Natural killer cell (primary cell): ENCODE data around the gene GPC5. TPM values are rescaled to one million over a fixed set of nuclear protein-coding genes. Genes with fewer than 3 reads are reported as not detected.

ENCODE experiments used
- ATAC-seq, 3 donors: fragments of 150-1000 bp in 2 of 3; fragments of 200-7000 bp in 1 of 3; cut with Tn5 transposase; 1 replicate in 1 of 3; 2 replicates in 2 of 3; pipeline ENCODE4 v1.10.0; 2021; ENCODE audit warnings: mild to moderate bottlenecking in 2 of 3, moderate library complexity in 2 of 3
- DNase-seq, 2 donors: peaks; one replicate each; pipeline versions ENCODE4 v3.0.0 to v3.0.0-alpha.2; 2013 to 2021; ENCODE audit warnings: mixed read lengths in 1 of 2
- H3K27ac ChIP-seq: one replicate; pipeline ENCODE4 v1.5.1; 2013; ENCODE audit warnings: mild to moderate bottlenecking, low read length
- H3K27me3 ChIP-seq: one replicate; pipeline ENCODE4 v1.6.1; 2013; ENCODE audit warnings: low read length; ENCODE audit not compliant: control insufficient read depth, insufficient read depth
- H3K36me3 ChIP-seq: one replicate; pipeline ENCODE4 v1.6.1; 2013; ENCODE audit warnings: low read length; ENCODE audit not compliant: control insufficient read depth, insufficient read depth
- H3K4me1 ChIP-seq: one replicate; pipeline ENCODE4 v1.6.1; 2013; ENCODE audit warnings: low read length; ENCODE audit not compliant: control insufficient read depth, insufficient read depth
- H3K4me3 ChIP-seq: one replicate; pipeline ENCODE4 v1.5.1; 2013; ENCODE audit warnings: low read length
- H3K9me3 ChIP-seq: one replicate; pipeline ENCODE4 v1.6.1; 2013; ENCODE audit warnings: low read length; ENCODE audit not compliant: control insufficient read depth, insufficient read depth
- H3K27ac Mint-ChIP-seq, 2 donors: one replicate each; pipeline ENCODE4 v1.8.0; 2022; ENCODE audit warnings: mild to moderate bottlenecking in 2 of 2, mixed read lengths in 2 of 2, moderate library complexity in 1 of 2
- H3K27me3 Mint-ChIP-seq, 2 donors: one replicate each; pipeline ENCODE4 v1.8.0; 2022; ENCODE audit warnings: low read depth in 2 of 2, mixed read lengths in 2 of 2
- H3K36me3 Mint-ChIP-seq: one replicate; pipeline ENCODE4 v1.8.0; 2022; ENCODE audit warnings: mixed read lengths
- H3K4me1 Mint-ChIP-seq, 2 donors: one replicate each; pipeline ENCODE4 v1.8.0; 2022; ENCODE audit warnings: mixed read lengths in 2 of 2
- H3K4me3 Mint-ChIP-seq: one replicate; pipeline ENCODE4 v1.8.0; 2022; ENCODE audit warnings: mild to moderate bottlenecking, moderate library complexity, mixed read lengths
- H3K9me3 Mint-ChIP-seq, 2 donors: one replicate each; pipeline ENCODE4 v1.8.0; 2022; ENCODE audit warnings: mixed read lengths in 2 of 2
- WGBS: methylation state at CpG from one replicate; pipeline ENCODE4 v1.1.7; 2013; ENCODE audit warnings: missing lambda C conversion rate; ENCODE audit not compliant: insufficient coverage; 5-methylcytosine and 5-hydroxymethylcytosine counted together
- intact Hi-C: fragments of 100-400 bp; cut with micrococcal nuclease; formaldehyde crosslinking; loops from one replicate; pipeline ENCODE4 v1.14.2; 2022
- total RNA-seq, 4 donors: library from RNA; stranded (reverse); fragments of 120-200 nt in 1 of 4; gene quantifications; one replicate each; pipeline versions ENCODE4 v1.2.3 to v1.2.4, GENCODE V29; 2013 to 2022
- TF ChIP-seq, protein P1 (sequence below): fragments of 200-600 bp; IDR thresholded peaks from one replicate; pipeline ENCODE4 v1.8.0; 2022; ENCODE audit warnings: antibody characterized with exemption

Gene GPC5
- total RNA-seq, 3 donors from 2014 or later (not counting 1 experiment from before 2014, with no cell fraction given): not detected

DNA sequence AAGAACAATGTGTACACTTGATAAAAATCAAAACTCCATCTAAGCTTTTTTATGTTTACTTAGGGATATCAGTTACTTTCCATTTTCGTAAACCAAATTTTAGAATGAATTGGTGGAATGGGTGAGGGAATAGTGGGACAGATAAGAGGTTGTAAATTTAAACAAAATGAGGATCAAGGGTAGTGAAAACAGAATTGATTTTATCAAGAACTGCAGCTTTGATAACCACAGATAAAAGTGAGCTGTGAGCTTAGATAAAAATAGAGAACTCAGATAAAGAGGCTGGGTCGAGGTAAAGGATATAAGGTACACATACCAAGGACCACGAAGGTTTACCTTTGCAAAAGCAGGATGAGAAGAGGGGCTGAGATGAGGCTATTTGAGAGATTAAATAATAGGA is 1015.0 kb downstream of the GPC5 start:
- Mint-ChIP-seq H3K27me3 (no peaks in the 10 kb centered on the region), H3K4me1 (no peaks in the 10 kb centered on the region), H3K36me3 (peaks cover 7% of the 10 kb centered on the region), H3K9me3 (peaks cover 10 to 20% of the 10 kb centered on the region in 2 donors), H3K4me3 (no peak overlapping the region), H3K27ac (no peak overlapping the region)
- Histone ChIP-seq H3K4me1 (no peaks in the 10 kb centered on the region), H3K27me3 (no peaks in the 10 kb centered on the region), H3K4me3 (no peak overlapping the region), H3K27ac (no peak overlapping the region), H3K36me3 (no peaks in the 10 kb centered on the region), H3K9me3 (peaks cover 6% of the 10 kb centered on the region)
- no peak for DNase-seq
- no peak for ATAC-seq
- 67% methylated on average over 3 of the region's 3 CpGs for WGBS
- intact Hi-C loops: no loop called here
- TF ChIP-seq, protein P1, sequence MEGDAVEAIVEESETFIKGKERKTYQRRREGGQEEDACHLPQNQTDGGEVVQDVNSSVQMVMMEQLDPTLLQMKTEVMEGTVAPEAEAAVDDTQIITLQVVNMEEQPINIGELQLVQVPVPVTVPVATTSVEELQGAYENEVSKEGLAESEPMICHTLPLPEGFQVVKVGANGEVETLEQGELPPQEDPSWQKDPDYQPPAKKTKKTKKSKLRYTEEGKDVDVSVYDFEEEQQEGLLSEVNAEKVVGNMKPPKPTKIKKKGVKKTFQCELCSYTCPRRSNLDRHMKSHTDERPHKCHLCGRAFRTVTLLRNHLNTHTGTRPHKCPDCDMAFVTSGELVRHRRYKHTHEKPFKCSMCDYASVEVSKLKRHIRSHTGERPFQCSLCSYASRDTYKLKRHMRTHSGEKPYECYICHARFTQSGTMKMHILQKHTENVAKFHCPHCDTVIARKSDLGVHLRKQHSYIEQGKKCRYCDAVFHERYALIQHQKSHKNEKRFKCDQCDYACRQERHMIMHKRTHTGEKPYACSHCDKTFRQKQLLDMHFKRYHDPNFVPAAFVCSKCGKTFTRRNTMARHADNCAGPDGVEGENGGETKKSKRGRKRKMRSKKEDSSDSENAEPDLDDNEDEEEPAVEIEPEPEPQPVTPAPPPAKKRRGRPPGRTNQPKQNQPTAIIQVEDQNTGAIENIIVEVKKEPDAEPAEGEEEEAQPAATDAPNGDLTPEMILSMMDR: no peak

DNA sequence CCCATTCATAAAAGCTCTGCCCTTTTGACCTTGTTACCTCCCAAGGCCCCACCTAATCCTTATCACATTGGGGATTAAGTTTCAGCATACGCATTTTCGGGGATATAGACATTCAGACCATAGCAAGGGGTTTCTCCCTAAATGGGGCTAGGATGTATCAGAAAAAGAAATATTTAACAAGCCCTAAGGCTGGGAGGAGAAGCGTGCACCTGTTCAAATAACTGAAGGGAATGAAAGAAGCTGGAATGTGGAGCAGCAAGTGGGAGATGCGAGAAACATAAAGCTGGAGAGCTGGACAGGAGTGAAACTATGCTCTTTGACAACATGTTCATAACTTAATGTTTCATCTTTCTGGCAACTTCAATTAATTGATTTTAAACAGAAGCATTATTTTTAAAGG is 1016.4 kb downstream of the GPC5 start:
- Mint-ChIP-seq H3K27me3 (no peaks in the 10 kb centered on the region), H3K36me3 (peaks cover 7% of the 10 kb centered on the region), H3K9me3 (peaks cover 10 to 22% of the 10 kb centered on the region in 2 donors), H3K4me3 (no peak overlapping the region), H3K27ac (no peak overlapping the region), H3K4me1 (no peaks in the 10 kb centered on the region)
- DNase-seq (no peak), ATAC-seq (no peak)
- TF ChIP-seq, protein P1: no peak
- no peak overlapping the region for H3K4me3 ChIP-seq
- no peaks in the 10 kb centered on the region for H3K36me3 ChIP-seq
- no peak overlapping the region for H3K27ac ChIP-seq
- intact Hi-C loops: no loop called here
- no peaks in the 10 kb centered on the region for H3K27me3 ChIP-seq
- H3K9me3 ChIP-seq: peaks cover 6% of the 10 kb centered on the region
- 91% methylated on average over 4 of the region's 4 CpGs for WGBS
- no peaks in the 10 kb centered on the region for H3K4me1 ChIP-seq

DNA sequence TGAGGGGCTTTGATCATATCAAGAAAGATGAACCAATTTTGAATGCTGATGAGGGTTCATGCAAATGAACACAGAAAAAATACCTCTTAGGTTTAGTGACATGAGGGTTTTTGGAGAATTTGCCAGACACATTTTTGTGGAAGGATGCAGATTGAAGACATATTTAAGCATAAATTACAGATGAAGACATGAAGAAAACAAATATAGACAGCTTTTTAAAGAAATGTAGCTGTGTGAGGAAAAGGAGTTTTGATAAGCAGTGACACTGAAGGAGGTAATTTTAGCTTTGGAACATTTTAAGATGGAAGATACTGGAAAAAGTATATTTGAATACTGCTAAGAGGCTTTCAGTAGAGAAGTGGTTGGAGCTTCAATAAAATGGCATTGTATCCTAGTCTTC is 1017.4 kb downstream of the GPC5 start:
- H3K27ac ChIP-seq: no peak overlapping the region
- Mint-ChIP-seq H3K27ac (no peak overlapping the region), H3K4me3 (no peak overlapping the region), H3K36me3 (peaks cover 7% of the 10 kb centered on the region), H3K4me1 (no peaks in the 10 kb centered on the region), H3K27me3 (no peaks in the 10 kb centered on the region), H3K9me3 (peaks cover 10 to 23% of the 10 kb centered on the region in 2 donors)
- H3K9me3 ChIP-seq: peaks cover 6% of the 10 kb centered on the region
- ATAC-seq: no peak
- H3K36me3 ChIP-seq: no peaks in the 10 kb centered on the region
- no peaks in the 10 kb centered on the region for H3K4me1 ChIP-seq
- H3K4me3 ChIP-seq: no peak overlapping the region
- no peaks in the 10 kb centered on the region for H3K27me3 ChIP-seq
- no peak for DNase-seq
- intact Hi-C loops: no loop called here
- TF ChIP-seq, protein P1: no peak

DNA sequence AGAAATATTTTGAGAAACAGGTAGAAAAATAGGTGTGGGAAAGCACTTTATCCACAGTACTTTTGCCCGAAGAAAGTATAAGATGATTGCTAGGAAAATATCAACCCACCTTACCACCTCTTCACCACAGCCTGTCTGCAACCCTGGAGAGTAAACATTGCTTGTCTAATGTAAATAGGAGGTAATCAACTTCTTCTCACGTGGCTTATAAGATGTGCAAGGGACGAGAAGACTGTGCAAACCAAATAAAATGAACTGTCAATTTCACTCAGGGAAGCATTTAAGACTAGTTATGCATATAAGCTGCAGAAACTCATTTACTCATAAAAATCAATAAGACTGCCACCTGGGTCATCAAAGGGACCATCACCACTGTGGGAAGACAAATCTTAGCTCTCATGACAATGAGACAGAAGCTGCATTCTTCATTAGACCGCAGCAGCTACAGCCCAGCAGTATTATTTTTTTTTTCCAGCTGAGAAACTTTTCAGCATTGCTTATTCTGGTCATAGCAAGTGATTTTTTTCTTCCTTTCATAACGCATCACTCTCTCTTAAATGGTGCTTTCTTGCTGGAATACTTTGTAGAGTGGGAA is 1020.5 kb downstream of the GPC5 start:
- Mint-ChIP-seq H3K4me1 (no peaks in the 10 kb centered on the region), H3K4me3 (no peak overlapping the region), H3K9me3 (peaks cover 15 to 28% of the 10 kb centered on the region in 2 donors), H3K36me3 (peaks cover 6% of the 10 kb centered on the region), H3K27me3 (no peaks in the 10 kb centered on the region), H3K27ac (no peak overlapping the region)
- Histone ChIP-seq H3K4me1 (no peaks in the 10 kb centered on the region), H3K9me3 (peaks cover 6% of the 10 kb centered on the region), H3K27me3 (no peaks in the 10 kb centered on the region), H3K36me3 (no peaks in the 10 kb centered on the region), H3K27ac (no peak overlapping the region), H3K4me3 (no peak overlapping the region)
- TF ChIP-seq, protein P1: no peak
- DNase-seq: no peak
- ATAC-seq: no peak
- 54% methylated on average over 3 of the region's 5 CpGs for WGBS
- intact Hi-C loops: no loop called here
